Thyroid gland (tissue), 4 donors: ENCODE results near the gene ST7.

Experiments
- POLR2A ChIP-seq, 2 donors: fragments of 450-650 bp; IDR thresholded peaks; one replicate each; pipeline ENCODE4 v1.6.1; 2017; ENCODE audit warnings: antibody characterized with exemption in 2 of 2, mild to moderate bottlenecking in 2 of 2, moderate library complexity in 1 of 2
- TF ChIP-seq, protein P1 (sequence below), 6 experiments: fragments of 200-600 bp in 3 of 6; fragments of 450-650 bp in 3 of 6; sonication (generic) in 3 of 6; IDR thresholded peaks; one replicate each; pipeline ENCODE4 v1.5.1; 2016 to 2019; ENCODE audit warnings: antibody characterized with exemption in 6 of 6, mild to moderate bottlenecking in 2 of 6, inconsistent platforms in 1 of 6, moderate library complexity in 1 of 6

DNA sequence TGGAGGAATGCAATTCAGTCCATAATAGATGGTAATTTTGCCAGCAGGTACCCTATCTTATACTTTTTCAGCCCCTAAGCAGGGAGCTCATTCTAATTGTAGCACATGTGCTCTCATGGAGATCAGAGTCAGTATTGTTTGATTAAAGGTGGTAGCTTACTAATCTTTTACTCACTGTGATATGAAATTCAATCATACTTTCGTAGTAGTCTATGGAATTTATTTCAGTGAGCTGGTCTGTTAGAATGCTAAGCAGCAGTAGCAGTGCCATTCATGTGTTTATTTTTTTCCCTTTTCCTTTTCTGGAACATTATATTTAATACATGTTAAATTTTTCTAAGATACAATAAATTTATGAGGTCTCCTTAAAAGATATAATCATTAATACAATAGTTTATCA lies 109.0 kb downstream of the ST7 start:
- TF ChIP-seq POLR2A (IDR thresholded peaks at IDR 0.05): no peak
- TF ChIP-seq, protein P1, sequence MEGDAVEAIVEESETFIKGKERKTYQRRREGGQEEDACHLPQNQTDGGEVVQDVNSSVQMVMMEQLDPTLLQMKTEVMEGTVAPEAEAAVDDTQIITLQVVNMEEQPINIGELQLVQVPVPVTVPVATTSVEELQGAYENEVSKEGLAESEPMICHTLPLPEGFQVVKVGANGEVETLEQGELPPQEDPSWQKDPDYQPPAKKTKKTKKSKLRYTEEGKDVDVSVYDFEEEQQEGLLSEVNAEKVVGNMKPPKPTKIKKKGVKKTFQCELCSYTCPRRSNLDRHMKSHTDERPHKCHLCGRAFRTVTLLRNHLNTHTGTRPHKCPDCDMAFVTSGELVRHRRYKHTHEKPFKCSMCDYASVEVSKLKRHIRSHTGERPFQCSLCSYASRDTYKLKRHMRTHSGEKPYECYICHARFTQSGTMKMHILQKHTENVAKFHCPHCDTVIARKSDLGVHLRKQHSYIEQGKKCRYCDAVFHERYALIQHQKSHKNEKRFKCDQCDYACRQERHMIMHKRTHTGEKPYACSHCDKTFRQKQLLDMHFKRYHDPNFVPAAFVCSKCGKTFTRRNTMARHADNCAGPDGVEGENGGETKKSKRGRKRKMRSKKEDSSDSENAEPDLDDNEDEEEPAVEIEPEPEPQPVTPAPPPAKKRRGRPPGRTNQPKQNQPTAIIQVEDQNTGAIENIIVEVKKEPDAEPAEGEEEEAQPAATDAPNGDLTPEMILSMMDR (IDR thresholded peaks at IDR 0.05): no peak
